ENCODE measurements around the gene IQCB1. TPM values are rescaled to one million over a fixed set of nuclear protein-coding genes. Genes with fewer than 3 reads are reported as not detected.

Gene IQCB1
- total and polyA plus RNA-seq, 2 of the 8 experiments (the other 6 are each of a cell fraction or from before 2014, with no cell fraction given), result 21.7 to 31.2 TPM

DNA sequence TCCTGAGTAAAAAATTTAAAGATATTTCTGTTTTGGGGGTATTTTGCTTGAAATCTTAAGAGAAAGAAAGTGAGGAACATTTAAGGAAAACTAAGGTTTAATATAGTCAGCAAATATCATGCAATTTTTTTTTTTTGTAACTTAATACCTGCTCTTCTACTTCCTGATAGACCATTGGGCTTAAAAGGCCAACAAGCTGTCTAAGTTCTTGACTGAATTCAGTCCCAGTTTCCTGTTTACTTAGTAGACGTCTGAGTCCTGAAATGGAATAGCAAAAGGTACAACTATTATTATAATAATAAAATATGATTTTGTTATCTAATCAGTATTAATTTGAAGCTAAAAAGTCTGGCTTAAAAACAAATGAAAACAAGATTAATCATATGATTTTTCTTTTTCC, 37.9 kb downstream of the IQCB1 start (continued):
- TF ChIP-seq, protein P1, sequence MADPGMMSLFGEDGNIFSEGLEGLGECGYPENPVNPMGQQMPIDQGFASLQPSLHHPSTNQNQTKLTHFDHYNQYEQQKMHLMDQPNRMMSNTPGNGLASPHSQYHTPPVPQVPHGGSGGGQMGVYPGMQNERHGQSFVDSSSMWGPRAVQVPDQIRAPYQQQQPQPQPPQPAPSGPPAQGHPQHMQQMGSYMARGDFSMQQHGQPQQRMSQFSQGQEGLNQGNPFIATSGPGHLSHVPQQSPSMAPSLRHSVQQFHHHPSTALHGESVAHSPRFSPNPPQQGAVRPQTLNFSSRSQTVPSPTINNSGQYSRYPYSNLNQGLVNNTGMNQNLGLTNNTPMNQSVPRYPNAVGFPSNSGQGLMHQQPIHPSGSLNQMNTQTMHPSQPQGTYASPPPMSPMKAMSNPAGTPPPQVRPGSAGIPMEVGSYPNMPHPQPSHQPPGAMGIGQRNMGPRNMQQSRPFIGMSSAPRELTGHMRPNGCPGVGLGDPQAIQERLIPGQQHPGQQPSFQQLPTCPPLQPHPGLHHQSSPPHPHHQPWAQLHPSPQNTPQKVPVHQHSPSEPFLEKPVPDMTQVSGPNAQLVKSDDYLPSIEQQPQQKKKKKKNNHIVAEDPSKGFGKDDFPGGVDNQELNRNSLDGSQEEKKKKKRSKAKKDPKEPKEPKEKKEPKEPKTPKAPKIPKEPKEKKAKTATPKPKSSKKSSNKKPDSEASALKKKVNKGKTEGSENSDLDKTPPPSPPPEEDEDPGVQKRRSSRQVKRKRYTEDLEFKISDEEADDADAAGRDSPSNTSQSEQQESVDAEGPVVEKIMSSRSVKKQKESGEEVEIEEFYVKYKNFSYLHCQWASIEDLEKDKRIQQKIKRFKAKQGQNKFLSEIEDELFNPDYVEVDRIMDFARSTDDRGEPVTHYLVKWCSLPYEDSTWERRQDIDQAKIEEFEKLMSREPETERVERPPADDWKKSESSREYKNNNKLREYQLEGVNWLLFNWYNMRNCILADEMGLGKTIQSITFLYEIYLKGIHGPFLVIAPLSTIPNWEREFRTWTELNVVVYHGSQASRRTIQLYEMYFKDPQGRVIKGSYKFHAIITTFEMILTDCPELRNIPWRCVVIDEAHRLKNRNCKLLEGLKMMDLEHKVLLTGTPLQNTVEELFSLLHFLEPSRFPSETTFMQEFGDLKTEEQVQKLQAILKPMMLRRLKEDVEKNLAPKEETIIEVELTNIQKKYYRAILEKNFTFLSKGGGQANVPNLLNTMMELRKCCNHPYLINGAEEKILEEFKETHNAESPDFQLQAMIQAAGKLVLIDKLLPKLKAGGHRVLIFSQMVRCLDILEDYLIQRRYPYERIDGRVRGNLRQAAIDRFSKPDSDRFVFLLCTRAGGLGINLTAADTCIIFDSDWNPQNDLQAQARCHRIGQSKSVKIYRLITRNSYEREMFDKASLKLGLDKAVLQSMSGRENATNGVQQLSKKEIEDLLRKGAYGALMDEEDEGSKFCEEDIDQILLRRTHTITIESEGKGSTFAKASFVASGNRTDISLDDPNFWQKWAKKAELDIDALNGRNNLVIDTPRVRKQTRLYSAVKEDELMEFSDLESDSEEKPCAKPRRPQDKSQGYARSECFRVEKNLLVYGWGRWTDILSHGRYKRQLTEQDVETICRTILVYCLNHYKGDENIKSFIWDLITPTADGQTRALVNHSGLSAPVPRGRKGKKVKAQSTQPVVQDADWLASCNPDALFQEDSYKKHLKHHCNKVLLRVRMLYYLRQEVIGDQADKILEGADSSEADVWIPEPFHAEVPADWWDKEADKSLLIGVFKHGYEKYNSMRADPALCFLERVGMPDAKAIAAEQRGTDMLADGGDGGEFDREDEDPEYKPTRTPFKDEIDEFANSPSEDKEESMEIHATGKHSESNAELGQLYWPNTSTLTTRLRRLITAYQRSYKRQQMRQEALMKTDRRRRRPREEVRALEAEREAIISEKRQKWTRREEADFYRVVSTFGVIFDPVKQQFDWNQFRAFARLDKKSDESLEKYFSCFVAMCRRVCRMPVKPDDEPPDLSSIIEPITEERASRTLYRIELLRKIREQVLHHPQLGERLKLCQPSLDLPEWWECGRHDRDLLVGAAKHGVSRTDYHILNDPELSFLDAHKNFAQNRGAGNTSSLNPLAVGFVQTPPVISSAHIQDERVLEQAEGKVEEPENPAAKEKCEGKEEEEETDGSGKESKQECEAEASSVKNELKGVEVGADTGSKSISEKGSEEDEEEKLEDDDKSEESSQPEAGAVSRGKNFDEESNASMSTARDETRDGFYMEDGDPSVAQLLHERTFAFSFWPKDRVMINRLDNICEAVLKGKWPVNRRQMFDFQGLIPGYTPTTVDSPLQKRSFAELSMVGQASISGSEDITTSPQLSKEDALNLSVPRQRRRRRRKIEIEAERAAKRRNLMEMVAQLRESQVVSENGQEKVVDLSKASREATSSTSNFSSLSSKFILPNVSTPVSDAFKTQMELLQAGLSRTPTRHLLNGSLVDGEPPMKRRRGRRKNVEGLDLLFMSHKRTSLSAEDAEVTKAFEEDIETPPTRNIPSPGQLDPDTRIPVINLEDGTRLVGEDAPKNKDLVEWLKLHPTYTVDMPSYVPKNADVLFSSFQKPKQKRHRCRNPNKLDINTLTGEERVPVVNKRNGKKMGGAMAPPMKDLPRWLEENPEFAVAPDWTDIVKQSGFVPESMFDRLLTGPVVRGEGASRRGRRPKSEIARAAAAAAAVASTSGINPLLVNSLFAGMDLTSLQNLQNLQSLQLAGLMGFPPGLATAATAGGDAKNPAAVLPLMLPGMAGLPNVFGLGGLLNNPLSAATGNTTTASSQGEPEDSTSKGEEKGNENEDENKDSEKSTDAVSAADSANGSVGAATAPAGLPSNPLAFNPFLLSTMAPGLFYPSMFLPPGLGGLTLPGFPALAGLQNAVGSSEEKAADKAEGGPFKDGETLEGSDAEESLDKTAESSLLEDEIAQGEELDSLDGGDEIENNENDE (IDR thresholded peaks at IDR 0.05; ENCODE audit: insufficient replicate concordance, low read length), result no peak
- TF ChIP-seq SIRT6 (IDR thresholded peaks at IDR 0.05; ENCODE audit: low read length) (no peak), GABPA (IDR thresholded peaks at IDR 0.05; ENCODE audit: borderline replicate concordance, insufficient read depth, low read length) (no peak), KDM4A (IDR thresholded peaks at IDR 0.05; ENCODE audit: low read depth, low read length, severe bottlenecking) (no peak), ASH2L (IDR thresholded peaks at IDR 0.05; ENCODE audit: low read length) (no peak), SP4 (IDR thresholded peaks at IDR 0.05; ENCODE audit: low read length) (no peak), HDAC2 (IDR thresholded peaks at IDR 0.05; ENCODE audit: borderline replicate concordance in 1 of 2, low read depth in 2 of 2, low read length in 2 of 2) (no peak), CBX5 (IDR thresholded peaks at IDR 0.05; ENCODE audit: low read depth, low read length) (no peak), YY1 (IDR thresholded peaks at IDR 0.05; ENCODE audit: low read depth, low read length) (no peak)
- TF ChIP-seq, protein P2, sequence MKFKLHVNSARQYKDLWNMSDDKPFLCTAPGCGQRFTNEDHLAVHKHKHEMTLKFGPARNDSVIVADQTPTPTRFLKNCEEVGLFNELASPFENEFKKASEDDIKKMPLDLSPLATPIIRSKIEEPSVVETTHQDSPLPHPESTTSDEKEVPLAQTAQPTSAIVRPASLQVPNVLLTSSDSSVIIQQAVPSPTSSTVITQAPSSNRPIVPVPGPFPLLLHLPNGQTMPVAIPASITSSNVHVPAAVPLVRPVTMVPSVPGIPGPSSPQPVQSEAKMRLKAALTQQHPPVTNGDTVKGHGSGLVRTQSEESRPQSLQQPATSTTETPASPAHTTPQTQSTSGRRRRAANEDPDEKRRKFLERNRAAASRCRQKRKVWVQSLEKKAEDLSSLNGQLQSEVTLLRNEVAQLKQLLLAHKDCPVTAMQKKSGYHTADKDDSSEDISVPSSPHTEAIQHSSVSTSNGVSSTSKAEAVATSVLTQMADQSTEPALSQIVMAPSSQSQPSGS (IDR thresholded peaks at IDR 0.05; ENCODE audit: low read length), result no peak
